ENCODE results near the gene TACC3.

The TACC3 gene

DNA sequence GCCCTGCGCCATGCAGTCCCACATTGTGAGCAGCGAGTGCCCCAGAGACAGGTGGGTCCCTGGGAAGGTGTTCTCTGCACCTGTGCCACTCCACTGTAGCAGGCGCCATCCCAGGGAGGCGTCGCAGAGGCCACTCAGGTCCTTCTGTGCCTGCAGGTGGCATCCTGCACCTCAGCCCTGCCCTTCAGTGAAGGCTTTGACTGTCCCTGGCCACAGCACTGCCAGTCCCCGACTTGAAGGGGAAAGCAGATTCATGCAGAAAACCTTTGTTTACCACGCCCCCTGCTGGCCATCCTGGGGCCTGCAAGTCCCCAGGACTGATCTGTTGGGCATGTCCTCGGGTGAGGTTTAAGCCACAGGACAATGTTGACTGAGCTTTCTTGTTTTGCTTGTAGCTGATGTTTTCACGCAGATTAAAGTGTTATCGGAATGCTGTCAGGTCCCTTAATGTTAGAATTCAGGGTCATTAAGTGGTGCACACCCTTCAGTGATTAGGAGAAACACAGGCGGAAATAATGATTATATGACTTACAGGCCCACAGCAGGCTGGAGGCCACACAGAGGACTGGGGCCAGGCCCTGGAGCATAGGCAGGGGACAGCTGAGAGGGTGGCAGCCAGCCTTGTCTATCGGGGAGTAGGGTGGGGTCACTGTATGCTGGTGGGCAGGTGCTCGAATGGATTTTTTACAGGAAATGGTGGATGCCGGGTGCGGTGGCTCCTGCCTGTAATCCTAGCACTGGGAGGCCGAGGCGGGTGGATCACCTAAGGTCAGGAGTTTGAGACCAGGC is 5.0 kb downstream of the TACC3 start:
- no peak overlapping the region for H3K27ac ChIP-seq (ENCODE audit: extremely low read depth, low read depth, low read length)
- peaks cover 15 to 86% of the 10 kb centered on the region in 2 experiments; a peak in 2 of 3 replicates for H3K36me3 ChIP-seq (ENCODE audit: control insufficient read depth in 2 of 2, insufficient read depth in 1 of 2, low read length in 2 of 2)
- H3K4me3 ChIP-seq (ENCODE audit: low read depth, low read length), result no peak overlapping the region
- ChIA-PET POLR2A (interaction anchor here (0.5 kb wide), 1 partner anchor 17 kb away, joined by 6 read pairs; no protein-coding TSS in a partner anchor), CTCF (interaction anchor here (0.7 to 7.6 kb wide), 6 partner anchors 19 to 175 kb away, joined by 3 to 61 read pairs (median 4); no protein-coding TSS in a partner anchor)
- no peaks in the 10 kb centered on the region for H3K9me3 ChIP-seq (ENCODE audit: control insufficient read depth, insufficient read depth, low read depth, low read length)
- no peaks in the 10 kb centered on the region for H3K4me1 ChIP-seq (ENCODE audit: control insufficient read depth, insufficient read depth, low read length)
- TF ChIP-seq ZNF76 (tag by site-specific recombination; IDR thresholded peaks at IDR 0.05; ENCODE audit: borderline replicate concordance, low read depth), result no peak
- TF ChIP-seq ZBTB48 (tag by site-specific recombination; IDR thresholded peaks at IDR 0.05), result no peak
- peak; percentile 60 for TF ChIP-seq ZNF654 (tag by site-specific recombination; IDR thresholded peaks at IDR 0.05; ENCODE audit: low read depth)
- TF ChIP-seq ZNF16 (tag by site-specific recombination; IDR thresholded peaks at IDR 0.05; ENCODE audit: low read depth), result no peak
- no peak for TF ChIP-seq ZFP41 (tag by site-specific recombination; IDR thresholded peaks at IDR 0.05; ENCODE audit: borderline replicate concordance)
- no peak for TF ChIP-seq KLF8 (tag by site-specific recombination; IDR thresholded peaks at IDR 0.05)
- no peak for TF ChIP-seq ZBTB21 (tag by site-specific recombination; IDR thresholded peaks at IDR 0.05)
- TF ChIP-seq SCRT1 (tag by site-specific recombination; IDR thresholded peaks at IDR 0.05; ENCODE audit: borderline replicate concordance), result no peak
- TF ChIP-seq ZNF544 (tag by site-specific recombination; IDR thresholded peaks at IDR 0.05), result no peak
- TF ChIP-seq, protein P1, sequence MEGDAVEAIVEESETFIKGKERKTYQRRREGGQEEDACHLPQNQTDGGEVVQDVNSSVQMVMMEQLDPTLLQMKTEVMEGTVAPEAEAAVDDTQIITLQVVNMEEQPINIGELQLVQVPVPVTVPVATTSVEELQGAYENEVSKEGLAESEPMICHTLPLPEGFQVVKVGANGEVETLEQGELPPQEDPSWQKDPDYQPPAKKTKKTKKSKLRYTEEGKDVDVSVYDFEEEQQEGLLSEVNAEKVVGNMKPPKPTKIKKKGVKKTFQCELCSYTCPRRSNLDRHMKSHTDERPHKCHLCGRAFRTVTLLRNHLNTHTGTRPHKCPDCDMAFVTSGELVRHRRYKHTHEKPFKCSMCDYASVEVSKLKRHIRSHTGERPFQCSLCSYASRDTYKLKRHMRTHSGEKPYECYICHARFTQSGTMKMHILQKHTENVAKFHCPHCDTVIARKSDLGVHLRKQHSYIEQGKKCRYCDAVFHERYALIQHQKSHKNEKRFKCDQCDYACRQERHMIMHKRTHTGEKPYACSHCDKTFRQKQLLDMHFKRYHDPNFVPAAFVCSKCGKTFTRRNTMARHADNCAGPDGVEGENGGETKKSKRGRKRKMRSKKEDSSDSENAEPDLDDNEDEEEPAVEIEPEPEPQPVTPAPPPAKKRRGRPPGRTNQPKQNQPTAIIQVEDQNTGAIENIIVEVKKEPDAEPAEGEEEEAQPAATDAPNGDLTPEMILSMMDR (tag by site-specific recombination; IDR thresholded peaks at IDR 0.05), result peak; percentile 79
- TF ChIP-seq ZNF138 (tag by site-specific recombination; IDR thresholded peaks at IDR 0.05; ENCODE audit: borderline replicate concordance), result no peak
- TF ChIP-seq ZBTB11 (tag by site-specific recombination; conservative IDR thresholded peaks at IDR 0.05; ENCODE audit: low read depth), result no peak
- TF ChIP-seq KLF17 (tag by site-specific recombination; IDR thresholded peaks at IDR 0.05), result no peak
- TF ChIP-seq, protein P2, sequence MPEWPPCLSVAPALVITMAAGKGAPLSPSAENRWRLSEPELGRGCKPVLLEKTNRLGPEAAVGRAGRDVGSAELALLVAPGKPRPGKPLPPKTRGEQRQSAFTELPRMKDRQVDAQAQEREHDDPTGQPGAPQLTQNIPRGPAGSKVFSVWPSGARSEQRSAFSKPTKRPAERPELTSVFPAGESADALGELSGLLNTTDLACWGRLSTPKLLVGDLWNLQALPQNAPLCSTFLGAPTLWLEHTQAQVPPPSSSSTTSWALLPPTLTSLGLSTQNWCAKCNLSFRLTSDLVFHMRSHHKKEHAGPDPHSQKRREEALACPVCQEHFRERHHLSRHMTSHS (tag by site-specific recombination; IDR thresholded peaks at IDR 0.05), result no peak
- TF ChIP-seq GLI4 (tag by site-specific recombination; IDR thresholded peaks at IDR 0.05), result no peak
- TF ChIP-seq, protein P3, sequence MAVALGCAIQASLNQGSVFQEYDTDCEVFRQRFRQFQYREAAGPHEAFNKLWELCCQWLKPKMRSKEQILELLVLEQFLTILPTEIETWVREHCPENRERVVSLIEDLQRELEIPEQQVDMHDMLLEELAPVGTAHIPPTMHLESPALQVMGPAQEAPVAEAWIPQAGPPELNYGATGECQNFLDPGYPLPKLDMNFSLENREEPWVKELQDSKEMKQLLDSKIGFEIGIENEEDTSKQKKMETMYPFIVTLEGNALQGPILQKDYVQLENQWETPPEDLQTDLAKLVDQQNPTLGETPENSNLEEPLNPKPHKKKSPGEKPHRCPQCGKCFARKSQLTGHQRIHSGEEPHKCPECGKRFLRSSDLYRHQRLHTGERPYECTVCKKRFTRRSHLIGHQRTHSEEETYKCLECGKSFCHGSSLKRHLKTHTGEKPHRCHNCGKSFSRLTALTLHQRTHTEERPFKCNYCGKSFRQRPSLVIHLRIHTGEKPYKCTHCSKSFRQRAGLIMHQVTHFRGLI (tag by site-specific recombination; IDR thresholded peaks at IDR 0.05), result no peak
- no peak for TF ChIP-seq ZNF266 (tag by site-specific recombination; IDR thresholded peaks at IDR 0.05; ENCODE audit: low read depth)
- TF ChIP-seq, protein P4, sequence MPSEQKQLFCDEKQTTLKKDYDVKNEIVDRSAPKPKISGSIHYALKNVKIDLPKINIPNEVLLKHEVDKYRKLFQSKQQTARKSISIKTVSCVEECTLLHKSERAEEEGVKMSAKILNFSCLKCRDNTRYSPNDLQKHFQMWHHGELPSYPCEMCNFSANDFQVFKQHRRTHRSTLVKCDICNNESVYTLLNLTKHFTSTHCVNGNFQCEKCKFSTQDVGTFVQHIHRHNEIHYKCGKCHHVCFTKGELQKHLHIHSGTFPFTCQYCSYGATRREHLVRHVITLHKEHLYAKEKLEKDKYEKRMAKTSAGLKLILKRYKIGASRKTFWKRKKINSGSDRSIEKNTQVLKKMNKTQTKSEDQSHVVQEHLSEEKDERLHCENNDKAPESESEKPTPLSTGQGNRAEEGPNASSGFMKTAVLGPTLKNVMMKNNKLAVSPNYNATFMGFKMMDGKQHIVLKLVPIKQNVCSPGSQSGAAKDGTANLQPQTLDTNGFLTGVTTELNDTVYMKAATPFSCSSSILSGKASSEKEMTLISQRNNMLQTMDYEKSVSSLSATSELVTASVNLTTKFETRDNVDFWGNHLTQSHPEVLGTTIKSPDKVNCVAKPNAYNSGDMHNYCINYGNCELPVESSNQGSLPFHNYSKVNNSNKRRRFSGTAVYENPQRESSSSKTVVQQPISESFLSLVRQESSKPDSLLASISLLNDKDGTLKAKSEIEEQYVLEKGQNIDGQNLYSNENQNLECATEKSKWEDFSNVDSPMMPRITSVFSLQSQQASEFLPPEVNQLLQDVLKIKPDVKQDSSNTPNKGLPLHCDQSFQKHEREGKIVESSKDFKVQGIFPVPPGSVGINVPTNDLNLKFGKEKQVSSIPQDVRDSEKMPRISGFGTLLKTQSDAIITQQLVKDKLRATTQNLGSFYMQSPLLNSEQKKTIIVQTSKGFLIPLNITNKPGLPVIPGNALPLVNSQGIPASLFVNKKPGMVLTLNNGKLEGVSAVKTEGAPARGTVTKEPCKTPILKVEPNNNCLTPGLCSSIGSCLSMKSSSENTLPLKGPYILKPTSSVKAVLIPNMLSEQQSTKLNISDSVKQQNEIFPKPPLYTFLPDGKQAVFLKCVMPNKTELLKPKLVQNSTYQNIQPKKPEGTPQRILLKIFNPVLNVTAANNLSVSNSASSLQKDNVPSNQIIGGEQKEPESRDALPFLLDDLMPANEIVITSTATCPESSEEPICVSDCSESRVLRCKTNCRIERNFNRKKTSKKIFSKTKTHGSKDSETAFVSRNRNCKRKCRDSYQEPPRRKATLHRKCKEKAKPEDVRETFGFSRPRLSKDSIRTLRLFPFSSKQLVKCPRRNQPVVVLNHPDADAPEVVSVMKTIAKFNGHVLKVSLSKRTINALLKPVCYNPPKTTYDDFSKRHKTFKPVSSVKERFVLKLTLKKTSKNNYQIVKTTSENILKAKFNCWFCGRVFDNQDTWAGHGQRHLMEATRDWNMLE (tag by site-specific recombination; conservative IDR thresholded peaks at IDR 0.05; ENCODE audit: low read depth), result no peak
- no peak for TF ChIP-seq ZFHX2 (tag by site-specific recombination; conservative IDR thresholded peaks at IDR 0.05)
- TF ChIP-seq ZNF426 (tag by site-specific recombination; IDR thresholded peaks at IDR 0.05), result no peak
- TF ChIP-seq ZNF707 (tag by site-specific recombination; IDR thresholded peaks at IDR 0.05), result no peak
- TF ChIP-seq MEIS1 (CRISPR knock-in tag; IDR thresholded peaks at IDR 0.05; ENCODE audit: borderline replicate concordance), result no peak
- no peak for TF ChIP-seq KLF1 (tag by site-specific recombination; IDR thresholded peaks at IDR 0.05)

Measured in HEK293 (cell line).